Psoas muscle (tissue), 8 donors: Measurements from ENCODE around the gene PSD4. TPM values are rescaled to one million over a fixed set of nuclear protein-coding genes. Genes with fewer than 3 reads are reported as not detected.

Source experiments
- ATAC-seq, 4 donors: fragments of 200-7000 bp; cut with Tn5 transposase; one replicate each; pipeline ENCODE4 v1.9.1; 2020; ENCODE audit warnings: moderate library complexity in 3 of 4, mild to moderate bottlenecking in 2 of 4
- DNase-seq, 2 donors: peaks; one replicate each; pipeline ENCODE4 v3.0.0-alpha.2; 2020
- H3K27ac ChIP-seq: fragments of 200-600 bp; one replicate; pipeline ENCODE4 v1.8.0; 2022
- H3K27me3 ChIP-seq, 3 donors: fragments of 200-600 bp in 1 of 3; one replicate each; pipeline versions ENCODE4 v1.6.1 to v1.8.0; 2013 to 2022; ENCODE audit warnings: low read length in 2 of 3, mild to moderate bottlenecking in 2 of 3, moderate library complexity in 1 of 3; ENCODE audit not compliant: insufficient read depth in 3 of 3
- H3K36me3 ChIP-seq, 2 donors: fragments of 200-600 bp in 1 of 2; one replicate each; pipeline versions ENCODE4 v1.6.1 to v1.8.0; 2013 to 2022; ENCODE audit warnings: low read depth in 1 of 2, mild to moderate bottlenecking in 1 of 2, moderate library complexity in 1 of 2; ENCODE audit not compliant: insufficient read depth in 1 of 2
- H3K4me1 ChIP-seq: fragments of 200-600 bp; one replicate; pipeline ENCODE4 v1.8.0; 2022
- H3K4me3 ChIP-seq: fragments of 200-600 bp; one replicate; pipeline ENCODE4 v1.8.0; 2022; ENCODE audit warnings: mild to moderate bottlenecking
- H3K9me3 ChIP-seq: fragments of 200-600 bp; one replicate; pipeline ENCODE4 v1.8.0; 2022
- CTCF ChIP-seq: fragments of 200-600 bp; IDR thresholded peaks from one replicate; pipeline ENCODE4 v1.8.0; 2022; ENCODE audit warnings: antibody characterized with exemption
- WGBS, 3 donors: extraction: QIAGEN DNeasy Blood & Tissue Kit; methylation state at CpG; one replicate each; pipeline versions ENCODE4 v1.1.6 to v1.1.7; 2013; 5-methylcytosine and 5-hydroxymethylcytosine counted together
- intact Hi-C, 2 donors: fragments of 100-400 bp; cut with DNase I; formaldehyde crosslinking; loops; one replicate each; pipeline versions ENCODE4 v1.11.0 to v1.14.2; 2022
- polyA plus RNA-seq, 3 donors: library from polyadenylated mRNA; stranded (reverse); fragments of 200-250 nt; gene quantifications; one replicate each; pipeline ENCODE4 v1.2.3, GENCODE V29; 2013
- total RNA-seq, 4 donors: library from RNA; stranded (reverse); fragmentation: NEBNext Ultra II Directional in 2 of 4; extraction: Animal tissue kit (Norgen Biotek cat#: 25700) in 2 of 4; gene quantifications; one replicate each; pipeline versions ENCODE4 v1.2.1 to v1.2.4, GENCODE V29; 2021 to 2023
- donor health status: healthy with polysubstance abuse.
- donor health status: DM: no; HTN: no; CAD: no; lungs with moderate emphysema.
- donor health status: Bipolar disorder and iron deficiency.
- donor health status: healthy.
- donor health status: DM: yes; HTN: yes; CAD: no.
- donor health status: DM: no; HTN: no; CAD: no.
- donor health status: DM: no; HTN: no; CAD: no.
- donor health status: DM: yes; HTN: yes; CAD: no.

Gene PSD4
- total and polyA plus RNA-seq, 7 donors = 0.35 to 1.7 (median 0.87) TPM

GRCh38 chr2:113162869-113163268 is 10.9 kb upstream of the PSD4 start:
- H3K4me1 ChIP-seq = no peaks in the 10 kb centered on the region
- DNase-seq (no peak), ATAC-seq (no peak)
- H3K36me3 ChIP-seq = no peaks in the 10 kb centered on the region
- no peak overlapping the region for H3K27ac ChIP-seq
- intact Hi-C loops = no loop called here
- H3K9me3 ChIP-seq = no peaks in the 10 kb centered on the region
- peaks cover 0 to 2% (median 2%) of the 10 kb centered on the region in 3 donors for H3K27me3 ChIP-seq
- no peak overlapping the region for H3K4me3 ChIP-seq
- no peak for TF ChIP-seq CTCF

- Histone ChIP-seq H3K27me3 (no peaks in the 10 kb centered on the region), H3K4me3 (no peak overlapping the region), H3K9me3 (no peaks in the 10 kb centered on the region), H3K36me3 (no peaks in the 10 kb centered on the region), H3K27ac (no peak overlapping the region), H3K4me1 (no peaks in the 10 kb centered on the region)
- intact Hi-C loops = no loop called here
- DNase-seq (no peak), ATAC-seq (no peak)
- 68 to 75% (median 71%) methylated on average over 11 of the region's 11 CpGs for WGBS, 3 donors
- no peak for TF ChIP-seq CTCF
Measured at GRCh38 chr2:113164215-113164929, 9.4 kb upstream of the PSD4 start.

GRCh38 chr2:113164930-113165585 is 8.7 kb upstream of the PSD4 start:
- intact Hi-C loops = no loop called here
- WGBS, 3 donors = 60 to 69% (median 61%) methylated on average over 10 of the region's 10 CpGs
- H3K4me1 ChIP-seq = no peaks in the 10 kb centered on the region
- DNase-seq (no peak), ATAC-seq (no peak)
- no peaks in the 10 kb centered on the region for H3K36me3 ChIP-seq
- no peaks in the 10 kb centered on the region for H3K9me3 ChIP-seq
- no peaks in the 10 kb centered on the region for H3K27me3 ChIP-seq
- no peak for TF ChIP-seq CTCF
- H3K27ac ChIP-seq = no peak overlapping the region
- H3K4me3 ChIP-seq = no peak overlapping the region

GRCh38 chr2:113166187-113166645 is 7.6 kb upstream of the PSD4 start:
- Histone ChIP-seq H3K9me3 (no peaks in the 10 kb centered on the region), H3K4me1 (no peaks in the 10 kb centered on the region), H3K4me3 (no peak overlapping the region), H3K36me3 (no peaks in the 10 kb centered on the region), H3K27ac (no peak overlapping the region), H3K27me3 (no peaks in the 10 kb centered on the region)
- no peak for DNase-seq
- 93 to 96% (median 94%) methylated on average over 7 of the region's 7 CpGs for WGBS, 3 donors
- intact Hi-C loops = no loop called here
- no peak for ATAC-seq
- TF ChIP-seq CTCF = no peak
